IMR-90 (cell line): ENCODE results near the gene AMBRA1. TPM values are rescaled to one million over a fixed set of nuclear protein-coding genes. Genes with fewer than 3 reads are reported as not detected.

Experiments used
- ATAC-seq: fragments of 200-7000 bp; cut with Tn5 transposase; 2 replicates; pipeline ENCODE4 v1.9.1; 2020; ENCODE audit warnings: low read depth, mild to moderate bottlenecking, moderate library complexity
- BruUV-seq: library from RNA; stranded (reverse); fragments of 400-500 nt; replicated peaks from 2 replicates; lab custom pipeline; 2021; lab: Mats Ljungman, UMichigan
- CTCF ChIA-PET: fragments of 300-600 bp; formaldehyde crosslinking; extraction: SDS; loops from one replicate; lab custom pipeline; 2021; ENCODE audit warnings: antibody characterized with exemption; lab: Yijun Ruan, JAX
- POLR2A ChIA-PET: fragments of 300-600 bp; sonication (Branson Sonifier 250); formaldehyde crosslinking; loops from one replicate; lab custom pipeline; 2022; ENCODE audit warnings: antibody characterized with exemption; ENCODE audit not compliant: unreplicated experiment; lab: Charles Lee
- DNase-seq: peaks from one replicate; pipeline ENCODE4 v3.0.0; 2013
- H2AFZ ChIP-seq: replicated peaks from 2 replicates; pipeline ENCODE3; 2013; ENCODE audit warnings: low read length, mild to moderate bottlenecking; ENCODE audit not compliant: poor library complexity
- H2AK5ac ChIP-seq: 2 replicates; pipeline ENCODE4 v1.6.1; 2013; ENCODE audit warnings: low read depth, low read length, inconsistent platforms
- H2AK9ac ChIP-seq: replicated peaks from 2 replicates; pipeline ENCODE3; 2013; ENCODE audit warnings: mild to moderate bottlenecking, low read depth, low read length, moderate library complexity; ENCODE audit not compliant: poor library complexity
- H2BK120ac ChIP-seq: 2 replicates; pipeline ENCODE4 v1.6.1; 2013; ENCODE audit warnings: low read depth, low read length, inconsistent platforms
- H2BK15ac ChIP-seq: 3 replicates; pipeline ENCODE4 v1.6.1; 2013; ENCODE audit warnings: low read depth, low read length, inconsistent platforms
- H2BK20ac ChIP-seq: 2 replicates; pipeline ENCODE4 v1.6.1; 2013; ENCODE audit warnings: low read depth, mild to moderate bottlenecking, inconsistent platforms, low read length, moderate library complexity
- H2BK5ac ChIP-seq: 2 replicates; pipeline ENCODE4 v1.6.1; 2013; ENCODE audit warnings: mild to moderate bottlenecking, low read depth, low read length, inconsistent platforms; ENCODE audit not compliant: poor library complexity, severe bottlenecking
- H3K14ac ChIP-seq: replicated peaks from 2 replicates; pipeline ENCODE4 v1.6.1; 2013; ENCODE audit warnings: low read depth, low read length, inconsistent platforms
- H3K18ac ChIP-seq: 2 replicates; pipeline ENCODE4 v1.6.1; 2013; ENCODE audit warnings: low read depth, low read length, control low read depth
- H3K23ac ChIP-seq: 2 replicates; pipeline ENCODE4 v1.6.1; 2013; ENCODE audit warnings: low read depth, low read length, inconsistent platforms
- H3K27ac ChIP-seq: 2 replicates; pipeline ENCODE4 v1.5.1; 2013; ENCODE audit warnings: mild to moderate bottlenecking, control low read depth, low read length; ENCODE audit not compliant: insufficient read depth
- H3K27me3 ChIP-seq: 2 replicates; pipeline ENCODE4 v1.6.1; 2013; ENCODE audit warnings: low read length; ENCODE audit not compliant: control insufficient read depth, insufficient read depth
- H3K36me3 ChIP-seq: 2 replicates; pipeline ENCODE4 v1.6.1; 2013; ENCODE audit warnings: low read length, mixed read lengths; ENCODE audit not compliant: control insufficient read depth, insufficient read depth
- H3K4ac ChIP-seq: 2 replicates; pipeline ENCODE4 v1.6.1; 2013; ENCODE audit warnings: low read depth, low read length, inconsistent platforms
- H3K4me1 ChIP-seq: 2 replicates; pipeline ENCODE4 v1.6.1; 2013; ENCODE audit warnings: low read length, mixed read lengths; ENCODE audit not compliant: control insufficient read depth, insufficient read depth
- H3K4me2 ChIP-seq: 2 replicates; pipeline ENCODE4 v1.6.1; 2013; ENCODE audit warnings: low read depth, mild to moderate bottlenecking, control low read depth, low read length, moderate library complexity
- H3K4me3 ChIP-seq: 2 replicates; pipeline ENCODE4 v1.5.1; 2013; ENCODE audit warnings: low read depth, mild to moderate bottlenecking, control low read depth, low read length, moderate library complexity; ENCODE audit not compliant: insufficient read depth
- H3K56ac ChIP-seq: 2 replicates; pipeline ENCODE4 v1.6.1; 2013; ENCODE audit warnings: low read length, inconsistent platforms; ENCODE audit not compliant: insufficient read depth; ENCODE audit errors: extremely low read depth
- H3K79me1 ChIP-seq, 2 experiments: 2 replicates each; pipeline ENCODE4 v1.6.1; 2013; ENCODE audit warnings: low read length in 2 of 2, inconsistent platforms in 1 of 2, low read depth in 1 of 2
- H3K9ac ChIP-seq: 2 replicates; pipeline ENCODE4 v1.6.1; 2013; ENCODE audit warnings: low read depth, low read length, control low read depth
- H3K9me1 ChIP-seq: 2 replicates; pipeline ENCODE4 v1.6.1; 2013; ENCODE audit warnings: low read length, inconsistent platforms; ENCODE audit not compliant: insufficient read depth
- H3K9me3 ChIP-seq: 2 replicates; pipeline ENCODE4 v1.6.1; 2013; ENCODE audit warnings: low read length; ENCODE audit not compliant: control insufficient read depth, insufficient read depth
- H4K20me1 ChIP-seq: 2 replicates; pipeline ENCODE4 v1.6.1; 2013; ENCODE audit warnings: low read length, inconsistent platforms; ENCODE audit not compliant: insufficient read depth
- H4K5ac ChIP-seq: 2 replicates; pipeline ENCODE4 v1.6.1; 2013; ENCODE audit warnings: mild to moderate bottlenecking, low read depth, low read length, control low read depth
- H4K8ac ChIP-seq, 2 experiments: 2 replicates each; pipeline ENCODE4 v1.6.1; 2013; ENCODE audit warnings: low read depth in 2 of 2, low read length in 2 of 2, control low read depth in 1 of 2, inconsistent platforms in 1 of 2
- H4K91ac ChIP-seq: 2 replicates; pipeline ENCODE4 v1.6.1; 2013; ENCODE audit warnings: low read depth, low read length, inconsistent platforms; ENCODE audit not compliant: insufficient read depth
- MAZ ChIP-seq: IDR thresholded peaks from 2 replicates; pipeline ENCODE4 v1.6.1; 2012; ENCODE audit warnings: low read depth, mild to moderate bottlenecking, low read length, improper control_type of control experiment, moderate library complexity, borderline replicate concordance
- NFE2L2 ChIP-seq: fragments of 150-350 bp; IDR thresholded peaks from 2 replicates; pipeline ENCODE4 v1.6.1; 2016; ENCODE audit warnings: low read depth, mild to moderate bottlenecking, low read length
- WGBS, 2 experiments: methylation state at CpG; one replicate each; pipeline versions ENCODE4 v1.1.5 to v1.1.7; 2013; ENCODE audit warnings: missing lambda C conversion rate in 2 of 2; ENCODE audit not compliant: insufficient read length in 1 of 2; ENCODE audit errors: extremely low coverage in 2 of 2; 5-methylcytosine and 5-hydroxymethylcytosine counted together
- dilution Hi-C: fragments of 300-500 bp; cut with HindIII; formaldehyde crosslinking; loops from one replicate; pipeline ENCODE4 v1.14.3; 2018; ENCODE audit warnings: low sequenced_read_pairs; ENCODE audit not compliant: unreplicated experiment
- in situ Hi-C: fragments of 300-500 bp; cut with MboI; formaldehyde crosslinking; loops from 3 replicates; pipeline ENCODE4 v1.14.3; 2019; ENCODE audit warnings: low sequenced_read_pairs, inconsistent platforms, mixed read lengths
- intact Hi-C: fragments of 100-400 bp; cut with micrococcal nuclease; formaldehyde crosslinking; loops from 2 replicates; pipeline ENCODE4 v1.10.0; 2022
- polyA plus RNA-seq, 3 experiments: library from polyadenylated mRNA; depleted of rRNA; stranded (reverse); fragments of >200 nt; gene quantifications; 2 replicates each; pipeline ENCODE4 v1.2.3, GENCODE V29; 2012; ENCODE audit warnings: low replicate concordance in 1 of 3
- total RNA-seq: library from RNA; depleted of rRNA; stranded (reverse); fragments of >200 nt; gene quantifications from 2 replicates; pipeline ENCODE4 v1.2.3, GENCODE V29; 2012
- TF ChIP-seq, protein P1 (sequence below): fragments of 150-350 bp; IDR thresholded peaks from 2 replicates; pipeline ENCODE4 v1.6.1; 2017; ENCODE audit warnings: mild to moderate bottlenecking, antibody characterized with exemption, low read length, low read depth
- TF ChIP-seq, protein P2 (sequence below): fragments of 150-350 bp; IDR thresholded peaks from 2 replicates; pipeline ENCODE4 v1.6.1; 2016; ENCODE audit warnings: low read depth, mild to moderate bottlenecking, low read length, moderate library complexity, borderline replicate concordance

Gene AMBRA1
- total and polyA plus RNA-seq, 2 of the 4 experiments (the other 2 are of a cell fraction) = 9.4 to 18.3 TPM

DNA sequence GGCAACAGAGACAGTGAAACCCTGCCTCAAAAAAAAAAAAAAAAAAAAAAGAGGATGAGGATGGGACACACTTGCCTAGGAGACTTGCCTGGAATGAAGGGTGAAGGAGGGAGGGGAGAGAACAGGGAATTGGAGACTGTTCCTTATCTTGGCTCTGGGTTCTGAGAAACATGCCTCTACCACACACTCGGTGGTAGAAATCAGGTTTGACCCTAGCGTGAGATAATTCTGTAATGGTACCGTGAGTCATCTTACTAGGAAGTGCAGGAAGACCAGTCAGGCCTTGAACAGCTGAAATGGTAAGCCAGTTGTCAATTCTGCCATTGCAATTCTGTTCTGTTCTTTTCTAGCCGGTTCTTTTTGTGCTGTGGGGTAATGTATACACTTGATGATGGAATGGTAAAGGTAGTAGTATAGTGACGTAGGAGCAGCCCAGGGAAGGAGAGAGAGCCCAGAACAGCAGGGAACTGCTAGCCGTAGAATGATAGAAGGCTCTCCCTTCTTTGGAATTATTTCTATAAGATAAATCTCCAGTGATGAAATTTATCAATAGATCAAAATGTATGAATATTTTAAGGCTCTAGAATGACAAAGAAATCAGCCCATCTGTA lies 3.9 kb upstream of the AMBRA1 start:
- H2AK9ac ChIP-seq = no peak overlapping the region
- no TSS peak for BruUV-seq
- DNase-seq = peak; percentile 70
- H3K56ac ChIP-seq = no peak overlapping the region
- 0 out of 2 replicates have a peak, but pooled peaks cover 1% of the 10 kb centered on the region for H3K36me3 ChIP-seq
- 0 out of 2 replicates have a peak, but pooled peaks cover 2% of the 10 kb centered on the region for H3K4me1 ChIP-seq
- no peak for ATAC-seq
- TF ChIP-seq, protein P1, sequence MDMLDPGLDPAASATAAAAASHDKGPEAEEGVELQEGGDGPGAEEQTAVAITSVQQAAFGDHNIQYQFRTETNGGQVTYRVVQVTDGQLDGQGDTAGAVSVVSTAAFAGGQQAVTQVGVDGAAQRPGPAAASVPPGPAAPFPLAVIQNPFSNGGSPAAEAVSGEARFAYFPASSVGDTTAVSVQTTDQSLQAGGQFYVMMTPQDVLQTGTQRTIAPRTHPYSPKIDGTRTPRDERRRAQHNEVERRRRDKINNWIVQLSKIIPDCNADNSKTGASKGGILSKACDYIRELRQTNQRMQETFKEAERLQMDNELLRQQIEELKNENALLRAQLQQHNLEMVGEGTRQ = no peak
- TF ChIP-seq, protein P2, sequence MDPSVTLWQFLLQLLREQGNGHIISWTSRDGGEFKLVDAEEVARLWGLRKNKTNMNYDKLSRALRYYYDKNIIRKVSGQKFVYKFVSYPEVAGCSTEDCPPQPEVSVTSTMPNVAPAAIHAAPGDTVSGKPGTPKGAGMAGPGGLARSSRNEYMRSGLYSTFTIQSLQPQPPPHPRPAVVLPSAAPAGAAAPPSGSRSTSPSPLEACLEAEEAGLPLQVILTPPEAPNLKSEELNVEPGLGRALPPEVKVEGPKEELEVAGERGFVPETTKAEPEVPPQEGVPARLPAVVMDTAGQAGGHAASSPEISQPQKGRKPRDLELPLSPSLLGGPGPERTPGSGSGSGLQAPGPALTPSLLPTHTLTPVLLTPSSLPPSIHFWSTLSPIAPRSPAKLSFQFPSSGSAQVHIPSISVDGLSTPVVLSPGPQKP = no peak
- TF ChIP-seq MAZ (no peak), NFE2L2 (no peak)
- peaks cover 5% of the 10 kb centered on the region; the same call in 1 of the 2 replicates for H4K20me1 ChIP-seq
- intact Hi-C loops (no loop called here), dilution Hi-C loops (no loop called here), in situ Hi-C loops (no loop called here)
- no peak overlapping the region for H4K91ac ChIP-seq
- H2BK20ac ChIP-seq = no peak overlapping the region
- H3K18ac ChIP-seq = no peak overlapping the region
- H2BK15ac ChIP-seq = no peak overlapping the region
- H3K9ac ChIP-seq = no peak overlapping the region
- no peak overlapping the region for H3K27ac ChIP-seq
- no peak overlapping the region for H2AK5ac ChIP-seq
- H4K8ac ChIP-seq = no peak overlapping the region
- peak overlapping the region; percentile 26 for H2BK5ac ChIP-seq
- no peaks in the 10 kb centered on the region for H3K9me3 ChIP-seq
- no peak overlapping the region for H3K4ac ChIP-seq
- CTCF ChIA-PET = no interaction called here
- no peak overlapping the region for H3K4me2 ChIP-seq
- H3K27me3 ChIP-seq = no peaks in the 10 kb centered on the region
- 0 out of 2 replicates have a peak overlapping the region, but pooled peaks have one; percentile 32 for H3K23ac ChIP-seq
- no peak overlapping the region for H3K14ac ChIP-seq
- no CpG with 5 or more reads among the region's 6 CpGs for WGBS, 2 experiments
- H3K9me1 ChIP-seq = no peaks in the 10 kb centered on the region
- H3K4me3 ChIP-seq = no peak overlapping the region
- H2AFZ ChIP-seq = no peak overlapping the region
- peaks cover 0 to 7% of the 10 kb centered on the region in 2 experiments; a peak in 2 of 4 replicates for H3K79me1 ChIP-seq
- H4K5ac ChIP-seq = no peak overlapping the region; the same call in 1 of the 2 replicates
- POLR2A ChIA-PET = no interaction called here
- no peak overlapping the region for H2BK120ac ChIP-seq
